OCI-LY7 (cell line): ENCODE measurements around the gene P3H3. TPM values are rescaled to one million over a fixed set of nuclear protein-coding genes. Genes with fewer than 3 reads are reported as not detected.

Source experiments
- BruUV-seq: library from RNA; stranded (reverse); fragments of 400-500 nt; replicated peaks from 2 replicates; lab custom pipeline; 2021; lab: Mats Ljungman, UMichigan
- CTCF ChIA-PET: fragments of 300-600 bp; sonication (Branson Sonifier 250); formaldehyde crosslinking; loops from one replicate; lab custom pipeline; 2022; ENCODE audit warnings: antibody characterized with exemption; ENCODE audit not compliant: unreplicated experiment; lab: Charles Lee
- POLR2A ChIA-PET: fragments of 300-600 bp; sonication (Branson Sonifier 250); formaldehyde crosslinking; loops from one replicate; lab custom pipeline; 2022; ENCODE audit warnings: antibody characterized with exemption; lab: Charles Lee
- DNase-seq: peaks from one replicate; pipeline ENCODE4 v3.0.0-alpha.2; 2015; ENCODE audit warnings: low spot score
- H2AFZ ChIP-seq: fragments of 200-600 bp; sonication (generic), shearing (Covaris generic); 2 replicates; pipeline ENCODE4 v1.6.1; 2014; ENCODE audit warnings: mild to moderate bottlenecking, antibody characterized with exemption, low read length, moderate library complexity
- H3K27ac ChIP-seq: fragments of 200-600 bp; sonication (generic); 2 replicates; pipeline ENCODE4 v1.5.1; 2014; ENCODE audit warnings: mixed run types, low read depth, mild to moderate bottlenecking, moderate library complexity, low read length, inconsistent platforms; ENCODE audit not compliant: poor library complexity, severe bottlenecking
- H3K36me3 ChIP-seq: fragments of 200-600 bp; sonication (generic); 2 replicates; pipeline ENCODE4 v1.6.1; 2014; ENCODE audit warnings: mild to moderate bottlenecking, antibody characterized with exemption, low read length, moderate library complexity, mixed read lengths; ENCODE audit not compliant: insufficient read depth
- H3K4me1 ChIP-seq: fragments of 200-600 bp; sonication (generic); 2 replicates; pipeline ENCODE4 v1.5.1; 2014; ENCODE audit warnings: mild to moderate bottlenecking, low read length; ENCODE audit not compliant: insufficient read depth, poor library complexity, severe bottlenecking
- H3K4me2 ChIP-seq: fragments of 200-600 bp; sonication (generic); 2 replicates; pipeline ENCODE4 v1.6.1; 2014; ENCODE audit warnings: mild to moderate bottlenecking, low read length
- H3K4me3 ChIP-seq: fragments of 200-600 bp; sonication (generic); 2 replicates; pipeline ENCODE4 v1.5.1; 2014; ENCODE audit warnings: mild to moderate bottlenecking, low read depth, low read length; ENCODE audit not compliant: poor library complexity, severe bottlenecking
- H3K79me2 ChIP-seq: fragments of 200-600 bp; sonication (generic); 2 replicates; pipeline ENCODE4 v1.6.1; 2016; ENCODE audit warnings: low read depth, mild to moderate bottlenecking, low read length, moderate library complexity, mixed read lengths; ENCODE audit not compliant: insufficient read depth
- H3K9me2 ChIP-seq: fragments of 200-600 bp; sonication (generic); 2 replicates; pipeline ENCODE4 v1.6.1; 2016; ENCODE audit warnings: mild to moderate bottlenecking, low read length, mixed read lengths; ENCODE audit not compliant: insufficient read depth
- H3K9me3 ChIP-seq: fragments of 200-600 bp; sonication (generic); 2 replicates; pipeline ENCODE4 v1.6.1; 2014; ENCODE audit warnings: mild to moderate bottlenecking, mixed run types, low read length, mixed read lengths
- H4K20me1 ChIP-seq: fragments of 200-600 bp; sonication (generic); 2 replicates; pipeline ENCODE4 v1.6.1; 2014; ENCODE audit warnings: mild to moderate bottlenecking, antibody characterized with exemption, low read length, moderate library complexity, mixed read lengths; ENCODE audit not compliant: insufficient read depth
- EZH2phosphoT487 ChIP-seq: fragments of 200-600 bp; sonication (generic); IDR thresholded peaks from 2 replicates; pipeline ENCODE4 v1.6.1; 2018; ENCODE audit warnings: low read depth, borderline replicate concordance, mild to moderate bottlenecking, mixed run types, antibody characterized with exemption, low read length, moderate library complexity, mixed read lengths
- intact Hi-C: fragments of 100-400 bp; cut with micrococcal nuclease; formaldehyde crosslinking; loops from one replicate; pipeline ENCODE4 v1.10.0; 2022; ENCODE audit not compliant: unreplicated experiment
- total RNA-seq, 2 experiments: library from RNA; depleted of rRNA in 1 of 2; stranded (reverse); fragments of >200 nt in 1 of 2; shearing (Covaris generic) in 1 of 2; gene quantifications; 2 replicates each; pipeline ENCODE4 v1.2.3, GENCODE V29; 2014 to 2022
- TF ChIP-seq, protein P1 (sequence below): fragments of 200-600 bp; sonication (generic); conservative IDR thresholded peaks from 2 replicates; pipeline ENCODE4 v1.5.1; 2014; ENCODE audit warnings: mild to moderate bottlenecking, antibody characterized with exemption, low read length, moderate library complexity, mixed read lengths

The P3H3 gene
- total RNA-seq, 2 experiments from 2014 or later: 0.93 to 1.0 TPM

GRCh38 chr12:6851153-6851920 is 23.1 kb downstream of the P3H3 start, which contains the start of gene CDCA3:
CDCA3 (minus strand) TSS chr12:6851286; CDS start chr12:6850952, 334 bp downstream.
- CTCF ChIA-PET: interaction anchor here (0.5 to 2.9 kb wide), 9 partner anchors 9 to 1231 kb away, joined by 3 to 14 read pairs (median 5); partner anchors contain the start of genes GNB3, GPR162, MLF2 and NECAP1
- intact Hi-C loops: loop anchor here (1.0 to 5.0 kb wide), 2 partner anchors 40 to 121 kb away; partner anchors contain the start of genes EMG1 and PHB2
- peaks cover 6% of the 10 kb centered on the region for H4K20me1 ChIP-seq
- no peak for TF ChIP-seq EZH2phosphoT487
- TF ChIP-seq, protein P1, sequence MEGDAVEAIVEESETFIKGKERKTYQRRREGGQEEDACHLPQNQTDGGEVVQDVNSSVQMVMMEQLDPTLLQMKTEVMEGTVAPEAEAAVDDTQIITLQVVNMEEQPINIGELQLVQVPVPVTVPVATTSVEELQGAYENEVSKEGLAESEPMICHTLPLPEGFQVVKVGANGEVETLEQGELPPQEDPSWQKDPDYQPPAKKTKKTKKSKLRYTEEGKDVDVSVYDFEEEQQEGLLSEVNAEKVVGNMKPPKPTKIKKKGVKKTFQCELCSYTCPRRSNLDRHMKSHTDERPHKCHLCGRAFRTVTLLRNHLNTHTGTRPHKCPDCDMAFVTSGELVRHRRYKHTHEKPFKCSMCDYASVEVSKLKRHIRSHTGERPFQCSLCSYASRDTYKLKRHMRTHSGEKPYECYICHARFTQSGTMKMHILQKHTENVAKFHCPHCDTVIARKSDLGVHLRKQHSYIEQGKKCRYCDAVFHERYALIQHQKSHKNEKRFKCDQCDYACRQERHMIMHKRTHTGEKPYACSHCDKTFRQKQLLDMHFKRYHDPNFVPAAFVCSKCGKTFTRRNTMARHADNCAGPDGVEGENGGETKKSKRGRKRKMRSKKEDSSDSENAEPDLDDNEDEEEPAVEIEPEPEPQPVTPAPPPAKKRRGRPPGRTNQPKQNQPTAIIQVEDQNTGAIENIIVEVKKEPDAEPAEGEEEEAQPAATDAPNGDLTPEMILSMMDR: no peak
- POLR2A ChIA-PET: interaction anchor here (0.5 to 6.0 kb wide), 33 partner anchors 8 to 1379 kb away, joined by 3 to 101 read pairs (median 4); partner anchors contain the start of genes C12orf57, COPS7A, ENO2 and GNB3
- peak within 1 kb of the TSS; percentile 93 for H3K4me3 ChIP-seq
- H3K9me3 ChIP-seq: no peaks in the 10 kb centered on the region
- peak within 1 kb of the TSS; percentile 73 for H3K4me2 ChIP-seq
- H3K9me2 ChIP-seq: no peaks in the 10 kb centered on the region
- peak within 1 kb of the TSS; percentile 86 for H3K27ac ChIP-seq
- H2AFZ ChIP-seq: peak within 1 kb of the TSS; percentile 38; the same call in 1 of the 2 replicates
- peaks cover 47% of the 10 kb centered on the region for H3K79me2 ChIP-seq
- H3K4me1 ChIP-seq: peaks cover 35% of the 10 kb centered on the region
- no TSS peak for BruUV-seq
- DNase-seq: peak; percentile 99
- peaks cover 67% of the 10 kb centered on the region for H3K36me3 ChIP-seq

DNA sequence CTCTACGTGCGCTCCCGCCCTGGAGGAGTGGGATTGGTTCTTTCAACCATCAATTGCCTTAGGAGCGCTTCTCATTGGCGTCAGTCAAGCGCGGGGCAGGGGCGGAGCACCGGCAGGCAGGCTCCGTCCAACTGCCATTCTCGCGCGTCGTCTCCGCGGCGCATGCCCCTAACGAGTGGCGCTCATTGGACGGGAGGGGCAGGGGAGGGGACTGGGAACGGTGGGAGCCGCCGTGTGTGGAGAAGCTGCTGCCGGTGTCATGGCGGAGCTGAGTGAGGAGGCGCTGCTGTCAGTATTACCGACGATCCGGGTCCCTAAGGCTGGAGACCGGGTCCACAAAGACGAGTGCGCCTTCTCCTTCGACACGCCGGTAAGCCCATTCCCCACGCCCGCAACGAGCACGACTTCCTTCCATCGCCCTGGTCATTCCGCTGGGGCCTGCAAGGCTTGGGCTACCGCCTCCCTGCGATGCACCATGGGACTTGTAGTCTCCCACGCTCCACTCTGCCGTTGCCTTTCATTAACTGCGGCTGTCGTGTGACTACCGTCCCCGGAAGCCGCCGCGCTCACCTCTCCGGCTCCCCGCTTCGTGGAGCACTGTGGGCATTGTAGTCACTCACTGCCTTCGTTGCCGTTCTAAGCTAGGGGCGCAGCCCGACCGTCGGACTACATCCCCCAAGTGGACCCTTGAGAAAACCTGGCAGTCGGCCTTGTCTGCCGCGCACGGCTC is 23.9 kb downstream of the P3H3 start, which contains the start of gene USP5:
Gene USP5, plus strand, starts transcription at position 230 of the 730 bp plus-strand sequence. Its CDS starts 30 bp downstream, at position 260.
- Histone ChIP-seq H3K9me3 (no peaks in the 10 kb centered on the region), H2AFZ (peak within 1 kb of the TSS; percentile 38; the same call in 1 of the 2 replicates), H3K27ac (peak within 1 kb of the TSS; percentile 86), H3K79me2 (peaks cover 47% of the 10 kb centered on the region), H3K9me2 (no peaks in the 10 kb centered on the region), H4K20me1 (peaks cover 6% of the 10 kb centered on the region), H3K36me3 (peaks cover 67% of the 10 kb centered on the region), H3K4me3 (peak within 1 kb of the TSS; percentile 93), H3K4me1 (peaks cover 35% of the 10 kb centered on the region), H3K4me2 (peak within 1 kb of the TSS; percentile 99)
- TF ChIP-seq EZH2phosphoT487: no peak
- TF ChIP-seq, protein P1: no peak
- CTCF ChIA-PET: interaction anchor here (0.6 to 2.9 kb wide), 8 partner anchors 10 to 1230 kb away, joined by 3 to 14 read pairs (median 5); partner anchors contain the start of genes GNB3, MLF2, NECAP1 and SPSB2
- POLR2A ChIA-PET: interaction anchor here (0.5 to 6.0 kb wide), 30 partner anchors 9 to 1379 kb away, joined by 3 to 101 read pairs (median 4); partner anchors contain the start of genes C12orf57, COPS7A, ENO2 and GAPDH
- intact Hi-C loops: loop anchor here (1.0 to 5.0 kb wide), 4 partner anchors 15 to 120 kb away; partner anchors contain the start of genes EMG1, PHB2, SPSB2 and TPI1
- peak; percentile 100 for DNase-seq
- BruUV-seq: TSS peak; percentile 76
